ENCODE measurements around the gene PCDH8. TPM values are rescaled to one million over a fixed set of nuclear protein-coding genes. Genes with fewer than 3 reads are reported as not detected.

PCDH8 gene
- total and polyA plus RNA-seq, 10 of the 15 experiments (the other 5 are each of a cell fraction or from before 2014, with no cell fraction given), result 0.03 to 0.86 (median 0.45) TPM; not detected in 1

DNA sequence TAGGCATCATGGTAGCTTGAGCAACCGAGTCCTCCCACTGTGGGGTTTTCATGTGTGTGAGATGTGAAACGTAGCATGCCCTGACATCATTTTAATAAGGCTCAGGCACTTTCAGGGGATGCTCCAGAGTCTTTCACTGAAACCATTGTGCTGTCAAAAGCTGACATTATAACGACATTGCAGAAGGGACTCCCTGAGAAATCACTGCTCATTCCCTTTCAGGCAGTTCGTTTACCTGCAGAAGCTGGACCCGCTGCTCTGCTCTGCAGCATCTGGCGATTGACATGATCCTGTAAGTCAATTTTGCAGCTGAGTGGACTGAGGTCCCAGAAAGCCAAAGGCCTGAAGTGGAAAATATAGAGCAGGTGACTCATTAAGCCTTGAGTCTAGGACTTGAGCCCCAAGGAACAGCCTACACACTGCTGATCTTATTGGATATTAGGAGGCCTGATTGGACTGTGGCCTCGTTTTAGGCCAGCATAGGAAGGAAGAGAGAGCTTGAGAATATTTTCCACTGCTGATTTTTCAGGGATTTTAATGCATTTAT lies 54.9 kb downstream of the PCDH8 start:
- H3K27me3 ChIP-seq (replicated peaks in 1 of 2; ENCODE audit: control insufficient read depth in 2 of 2, insufficient read depth in 2 of 2, low read length in 1 of 2), result no peaks in the 10 kb centered on the region
- no peak for TF ChIP-seq BRCA1 (IDR thresholded peaks at IDR 0.05; ENCODE audit: low read depth, low read length)
- FAIRE-seq, result no peak
- H3K4me1 ChIP-seq (ENCODE audit: control insufficient read depth, insufficient read depth, low read length), result no peaks in the 10 kb centered on the region
- H3K27ac ChIP-seq (ENCODE audit: control insufficient read depth, insufficient read depth), result no peak overlapping the region
- CTCF ChIA-PET, result interaction anchor here (0.6 to 5.1 kb wide), 6 partner anchors 11 to 174 kb away, joined by 3 to 30 read pairs (median 4); no protein-coding TSS in a partner anchor
- RAD21 ChIA-PET (ENCODE audit: unreplicated experiment), result interaction anchor here (0.7 to 2.0 kb wide), 7 partner anchors 12 to 128 kb away, joined by 3 to 7 read pairs (median 5); no protein-coding TSS in a partner anchor
- BruUV-seq (replicated peaks), result no TSS peak
- intact Hi-C loops (cut with micrococcal nuclease; ENCODE audit: unreplicated experiment) (no loop called here), in situ Hi-C loops (cut with MboI) (no loop called here)
- no peak for ATAC-seq
- SMC1A ChIA-PET (ENCODE audit: uncharacterized antibody, unreplicated experiment), result interaction anchor here (0.8 to 2.4 kb wide), 8 partner anchors 10 to 175 kb away, joined by 3 to 11 read pairs (median 4); no protein-coding TSS in a partner anchor
- no peak overlapping the region for H3K4me3 ChIP-seq
- H4K20me1 ChIP-seq (ENCODE audit: control insufficient read depth, insufficient read depth), result no peaks in the 10 kb centered on the region
- no peak for DNase-seq (ENCODE audit: low read depth, low spot score)
- H3K4me2 ChIP-seq (ENCODE audit: control insufficient read depth, insufficient read depth), result no peak overlapping the region
- H3K9ac ChIP-seq (ENCODE audit: control insufficient read depth, insufficient read depth, low read length), result no peak overlapping the region
- POLR2A ChIA-PET, result interaction anchor here (0.9 kb wide), 1 partner anchor 10 kb away, joined by 4 read pairs; no protein-coding TSS in a partner anchor
- H3K36me3 ChIP-seq (ENCODE audit: control insufficient read depth in 2 of 2, insufficient read depth in 2 of 2, low read length in 1 of 2), result no peaks in the 10 kb centered on the region
- no peaks in the 10 kb centered on the region for H3K9me3 ChIP-seq (replicated peaks; ENCODE audit: control insufficient read depth, insufficient read depth, low read length)
- no peaks in the 10 kb centered on the region for H3K79me2 ChIP-seq (ENCODE audit: control insufficient read depth, insufficient read depth, low read length)
- no peak overlapping the region for H2AFZ ChIP-seq (ENCODE audit: control insufficient read depth, low read depth, low read length)
- 3% methylated on average over 7 of the region's 7 CpGs for WGBS (ENCODE audit: insufficient coverage, insufficient replicate concordance, low lambda C conversion rate, missing lambda C conversion rate)

MicroRNAs within 50 kb of the gene (microRNA counts, 767-probe panel; counts per million panel counts)
- 1,125 counts per million, percentile 35 among the panel's probes with 10 or more counts for microRNA hsa-miR-759

Small RNA genes lying within 50 kb of the gene (microRNA-seq; reads per million reads assigned to microRNA genes)
- not detected for gene MIR759

Small RNA genes lying within 50 kb of the gene (small RNA-seq; reads per million reads assigned to genes)
- gene MIR759, result not detected

Other genes starting within 250 kb of the PCDH8 start
- 3.3 and 4.0 TPM in 2 replicates for gene HNRNPA1L2, start 206.2 kb downstream of the PCDH8 start, total RNA-seq (2014; rRNA removed)
- 6.0 and 6.1 TPM in 2 replicates for gene HNRNPA1L2, start 206.2 kb downstream of the PCDH8 start, total RNA-seq (2014; rRNA removed; fragmentation: Illumina TruSeq; extraction: Trizol)
- gene HNRNPA1L2, start 206.2 kb downstream of the PCDH8 start, total RNA-seq (2021), result 6.2 and 6.9 TPM in 2 replicates
- 10.5 and 13.3 TPM in 2 replicates for gene HNRNPA1L2, start 206.2 kb downstream of the PCDH8 start, polyA plus RNA-seq (2011; rRNA removed)
- 12.0 and 18.5 TPM in 2 replicates for gene HNRNPA1L2, start 206.2 kb downstream of the PCDH8 start, polyA plus RNA-seq (2014; fragmentation: Illumina TruSeq; extraction: Trizol)
- 1 to 10 TPM; 5.8 to 8.0 TPM for gene HNRNPA1L2, start 206.2 kb downstream of the PCDH8 start, polyA plus RNA-seq (2014; fragmentation: Nextera tagmentation; extraction: Ambion mirVana)
- 7.5 and 9.0 TPM in 2 replicates for gene HNRNPA1L2, start 206.2 kb downstream of the PCDH8 start, polyA plus RNA-seq (2014; rRNA removed)
- gene HNRNPA1L2, start 206.2 kb downstream of the PCDH8 start, polyA plus RNA-seq (2016; fragmentation: Nextera tagmentation; extraction: Ambion mirVana), result 10 to 100 TPM in 1 of 2 experiments, 1 to 10 TPM in 1; 8.3 to 10.2 TPM
- gene SUGT1, start 195.8 kb downstream of the PCDH8 start, total RNA-seq (2014; rRNA removed), result 46.7 and 48.0 TPM in 2 replicates
- gene SUGT1, start 195.8 kb downstream of the PCDH8 start, total RNA-seq (2014; rRNA removed; fragmentation: Illumina TruSeq; extraction: Trizol), result 73.7 and 77.5 TPM in 2 replicates
- 60.8 and 65.6 TPM in 2 replicates for gene SUGT1, start 195.8 kb downstream of the PCDH8 start, total RNA-seq (2021)
- 72.6 and 117 TPM in 2 replicates for gene SUGT1, start 195.8 kb downstream of the PCDH8 start, polyA plus RNA-seq (2011; rRNA removed)
- gene SUGT1, start 195.8 kb downstream of the PCDH8 start, polyA plus RNA-seq (2014; fragmentation: Illumina TruSeq; extraction: Trizol), result 77.0 and 85.5 TPM in 2 replicates
- 10 to 100 TPM; 82.5 to 85.6 TPM for gene SUGT1, start 195.8 kb downstream of the PCDH8 start, polyA plus RNA-seq (2014; fragmentation: Nextera tagmentation; extraction: Ambion mirVana)
- 55.3 and 60.6 TPM in 2 replicates for gene SUGT1, start 195.8 kb downstream of the PCDH8 start, polyA plus RNA-seq (2014; rRNA removed)
- 100 to 1,000 TPM; 119 to 122 TPM for gene SUGT1, start 195.8 kb downstream of the PCDH8 start, polyA plus RNA-seq (2016; fragmentation: Nextera tagmentation; extraction: Ambion mirVana)
- gene CNMD, start 108.8 kb downstream of the PCDH8 start, total RNA-seq (2014; rRNA removed), result 0.73 and 1.2 TPM in 2 replicates
- 0.64 and 0.76 TPM in 2 replicates for gene CNMD, start 108.8 kb downstream of the PCDH8 start, total RNA-seq (2014; rRNA removed; fragmentation: Illumina TruSeq; extraction: Trizol)
- gene CNMD, start 108.8 kb downstream of the PCDH8 start, total RNA-seq (2021), result 0.35 and 0.77 TPM in 2 replicates
- 0.65 and 0.73 TPM in 2 replicates for gene CNMD, start 108.8 kb downstream of the PCDH8 start, polyA plus RNA-seq (2011; rRNA removed)
- gene CNMD, start 108.8 kb downstream of the PCDH8 start, polyA plus RNA-seq (2014; fragmentation: Illumina TruSeq; extraction: Trizol), result 0.69 and 1.2 TPM in 2 replicates
- under 1 TPM; 0.31 to 0.72 TPM for gene CNMD, start 108.8 kb downstream of the PCDH8 start, polyA plus RNA-seq (2014; fragmentation: Nextera tagmentation; extraction: Ambion mirVana)
- 1.6 and 1.7 TPM in 2 replicates for gene CNMD, start 108.8 kb downstream of the PCDH8 start, polyA plus RNA-seq (2014; rRNA removed)
- gene CNMD, start 108.8 kb downstream of the PCDH8 start, polyA plus RNA-seq (2016; fragmentation: Nextera tagmentation; extraction: Ambion mirVana), result under 1 TPM; 0.45 to 0.74 TPM
- 0.05 TPM in 1 of 2 replicates, not detected in the other for gene OLFM4, start 180.2 kb upstream of the PCDH8 start, total RNA-seq (2014; rRNA removed)
- gene OLFM4, start 180.2 kb upstream of the PCDH8 start, total RNA-seq (2014; rRNA removed; fragmentation: Illumina TruSeq; extraction: Trizol), result not detected in 2 replicates
- gene OLFM4, start 180.2 kb upstream of the PCDH8 start, total RNA-seq (2021), result 0.29 TPM in 1 of 2 replicates, not detected in the other
- gene OLFM4, start 180.2 kb upstream of the PCDH8 start, polyA plus RNA-seq (2011; rRNA removed), result 0.27 and 0.46 TPM in 2 replicates
- 0.03 and 0.08 TPM in 2 replicates for gene OLFM4, start 180.2 kb upstream of the PCDH8 start, polyA plus RNA-seq (2014; fragmentation: Illumina TruSeq; extraction: Trizol)
- not detected for gene OLFM4, start 180.2 kb upstream of the PCDH8 start, polyA plus RNA-seq (2014; fragmentation: Nextera tagmentation; extraction: Ambion mirVana)
- gene OLFM4, start 180.2 kb upstream of the PCDH8 start, polyA plus RNA-seq (2014; rRNA removed), result 0.03 TPM in 1 of 2 replicates, not detected in the other
- gene OLFM4, start 180.2 kb upstream of the PCDH8 start, polyA plus RNA-seq (2016; fragmentation: Nextera tagmentation; extraction: Ambion mirVana), result under 1 TPM in 1 of 2 experiments, not detected in 1; 0.19 TPM

Measured in GM12878 (cell line).